Activated CD4-positive, alpha-beta T cell treated with anti-CD3 and anti-CD28 coated beads, Interleukin-2, amount 50 U/mL, for 48 hours (primary cell): ENCODE measurements around the gene IL2RA.
"Not testable (repeated sequence)": the region's sequence is repeated elsewhere in the genome, so short reads cannot be mapped to it uniquely, and the experiment has no call there.

Experiments used
- DNase-seq, 2 experiments: peaks; one replicate each; pipeline ENCODE4 v3.0.0-alpha.2; 2020

Gene IL2RA

GRCh38 chr10:6012121-6012905, 49.9 kb downstream of the IL2RA start:
- no peak for DNase-seq

GRCh38 chr10:6011558-6011957, 50.6 kb downstream of the IL2RA start:
- DNase-seq, result no peak

- DNase-seq, result no peak
Observed at GRCh38 chr10:6010569-6010968, 51.6 kb downstream of the IL2RA start.

GRCh38 chr10:6009961-6010360, 52.2 kb downstream of the IL2RA start:
- DNase-seq, result no peak

GRCh38 chr10:6009150-6009549, 53.0 kb downstream of the IL2RA start:
- no peak for DNase-seq

GRCh38 chr10:6008497-6009142, 53.5 kb downstream of the IL2RA start:
- no peak for DNase-seq

- no peak for DNase-seq
Observed at GRCh38 chr10:6006991-6007390, 55.2 kb downstream of the IL2RA start.

GRCh38 chr10:6006546-6006945, 55.6 kb downstream of the IL2RA start:
- no peak for DNase-seq

- DNase-seq, result no peak
Observed at GRCh38 chr10:6005856-6006395, 56.2 kb downstream of the IL2RA start.

- not testable (repeated sequence) for DNase-seq
Observed at GRCh38 chr10:6005161-6005804, 56.9 kb downstream of the IL2RA start.

- no peak for DNase-seq
Observed at GRCh38 chr10:6002809-6003510, 59.2 kb downstream of the IL2RA start.

GRCh38 chr10:5999440-6000165, 62.6 kb downstream of the IL2RA start:
- no peak for DNase-seq

GRCh38 chr10:5996696-5997095, 65.5 kb downstream of the IL2RA start:
- no peak for DNase-seq

GRCh38 chr10:5992398-5992797, 69.8 kb downstream of the IL2RA start:
- DNase-seq, result no peak

- DNase-seq, result no peak
Observed at GRCh38 chr10:5991708-5992107, 70.5 kb downstream of the IL2RA start.

GRCh38 chr10:5989756-5990155, 72.4 kb downstream of the IL2RA start:
- DNase-seq, result no peak

GRCh38 chr10:5988336-5988920, 73.7 kb downstream of the IL2RA start:
- no peak for DNase-seq

- DNase-seq, result no peak
Observed at GRCh38 chr10:5987747-5988146, 74.4 kb downstream of the IL2RA start.

- DNase-seq, result no peak
Observed at GRCh38 chr10:5985029-5985428, 77.1 kb downstream of the IL2RA start.

GRCh38 chr10:5983774-5984173, 78.4 kb downstream of the IL2RA start:
- no peak for DNase-seq

- DNase-seq, result no peak
Observed at GRCh38 chr10:5981529-5981928, 80.6 kb downstream of the IL2RA start.

GRCh38 chr10:5978230-5978489, 84.0 kb downstream of the IL2RA start:
- no peak for DNase-seq
